GM18907 (cell line): ENCODE results near the gene UCHL5.
"Not testable (repeated sequence)": the region's sequence is repeated elsewhere in the genome, so short reads cannot be mapped to it uniquely, and the experiment has no call there.

ENCODE experiments used
- ATAC-seq: cut with Tn5 transposase; IDR thresholded peaks from one replicate; pipeline ENCODE4 v1.9.1; 2021; ENCODE audit warnings: mild to moderate bottlenecking, moderate library complexity; ENCODE audit not compliant: unreplicated experiment

UCHL5 gene

DNA sequence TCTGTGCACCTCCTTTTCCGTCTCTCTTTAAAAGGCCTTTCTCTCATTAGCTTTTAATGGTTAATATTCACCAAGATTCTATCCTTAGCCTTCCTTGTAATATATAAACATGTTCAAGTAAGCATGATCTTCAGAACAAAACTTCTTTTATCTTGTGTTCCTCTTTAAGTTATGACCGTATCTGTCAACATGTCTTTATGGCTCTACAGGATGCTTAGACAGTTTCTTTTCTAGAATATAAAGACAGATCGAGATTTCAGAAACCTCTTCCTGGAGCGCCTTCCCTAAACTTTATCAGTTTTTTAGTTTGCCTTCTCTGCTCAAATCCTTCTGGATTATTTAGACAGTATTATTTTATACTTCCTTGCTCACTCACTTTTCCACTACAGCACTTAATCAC is 7.4 kb upstream of the UCHL5 start:
- ATAC-seq: no peak

DNA sequence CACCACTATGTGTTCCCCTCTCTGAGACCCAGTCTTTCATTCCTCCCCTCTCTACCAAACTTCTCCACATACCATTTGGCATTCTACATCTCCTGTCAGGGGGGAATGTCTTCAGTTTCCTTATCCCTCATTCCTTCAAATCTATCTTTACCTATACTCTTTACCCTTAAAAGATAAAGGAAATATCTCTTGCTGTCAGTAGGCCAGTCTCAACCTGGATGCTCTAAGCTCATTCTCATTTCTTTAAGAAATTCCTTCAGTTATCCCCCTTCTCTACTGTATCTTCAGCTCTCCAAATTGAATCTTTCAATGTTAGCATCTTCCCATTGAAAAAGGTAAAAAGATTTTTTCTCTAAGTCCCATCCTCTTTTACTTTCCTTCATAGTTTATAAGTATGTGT is 6.8 kb upstream of the UCHL5 start:
- ATAC-seq: no peak

GRCh38 chr1:193062698-193063463 is 3.7 kb upstream of the UCHL5 start:
- no peak for ATAC-seq

DNA sequence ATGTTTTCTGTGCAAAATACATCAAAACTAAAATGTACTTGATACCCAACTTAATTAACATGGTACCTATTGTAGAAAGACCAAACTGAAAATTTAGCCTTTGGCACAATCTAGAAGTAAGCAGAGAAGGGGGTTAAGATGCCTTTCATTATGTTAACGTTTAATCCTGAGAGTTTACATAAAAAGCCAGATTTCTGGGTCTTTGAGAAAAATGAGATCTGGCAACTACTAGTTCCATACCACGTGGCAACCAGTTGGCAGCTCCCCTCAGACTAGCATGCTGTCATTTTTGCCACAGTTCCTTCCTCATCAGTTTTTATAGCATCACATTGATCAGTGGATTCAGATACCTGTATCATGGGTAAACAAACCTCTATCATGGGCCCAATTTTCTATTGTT is 1.8 kb upstream of the UCHL5 start:
- ATAC-seq: no peak

GRCh38 chr1:193060406-193060805 is 1.2 kb upstream of the UCHL5 start:
- ATAC-seq: no peak

GRCh38 chr1:193060115-193060403 is 899 bp upstream of the UCHL5 start:
- ATAC-seq: no peak

GRCh38 chr1:193058529-193059281 is 455 bp downstream of the UCHL5 start:
- ATAC-seq: peak; percentile 41

GRCh38 chr1:193054169-193054675 is 4.9 kb downstream of the UCHL5 start:
- no peak for ATAC-seq

- ATAC-seq: not testable (repeated sequence)
These were observed 10.2 kb downstream of the UCHL5 start for GRCh38 chr1:193048913-193049312.

DNA sequence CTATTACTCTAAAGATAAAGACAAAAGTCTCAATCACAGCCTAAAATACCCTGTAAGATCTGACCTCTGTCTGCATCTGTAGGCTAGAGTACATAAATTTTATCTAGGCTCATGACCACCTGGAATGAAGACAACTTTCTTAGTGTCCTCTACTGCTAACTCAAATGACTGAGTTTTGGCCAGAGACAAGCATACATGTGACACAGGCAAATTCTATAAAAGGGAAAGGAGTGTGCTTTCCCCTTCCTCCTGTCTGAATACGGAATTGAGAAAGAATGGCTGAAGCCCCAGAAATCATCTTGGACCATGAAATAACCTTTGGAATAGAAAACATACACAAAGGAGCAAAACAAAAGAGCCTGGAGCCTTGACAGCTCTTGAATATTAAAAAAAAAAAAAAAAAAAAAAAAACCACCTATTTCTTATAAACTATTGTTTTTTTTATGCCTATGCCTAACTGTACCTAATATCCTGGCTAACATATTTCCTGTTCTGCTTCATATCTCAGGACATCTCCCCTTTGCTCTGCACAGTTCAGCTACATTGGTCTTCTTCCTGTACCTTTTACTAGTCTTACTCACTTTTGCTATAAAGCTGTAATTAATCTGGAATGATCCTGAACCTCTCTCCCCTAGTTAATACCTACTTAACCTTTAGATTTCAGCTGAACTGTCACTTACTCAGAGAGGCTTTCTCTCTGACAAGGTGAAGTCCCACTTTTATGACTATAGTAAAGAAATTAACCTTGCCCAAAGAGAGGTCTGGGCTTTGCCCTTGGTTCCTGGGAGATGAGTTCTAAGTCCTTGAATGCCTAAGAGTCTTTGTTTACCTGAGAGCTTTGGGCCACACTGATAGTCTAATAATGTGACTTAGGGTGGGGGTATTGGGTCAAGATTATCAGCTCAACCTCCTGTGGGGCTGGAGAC is 16.1 kb downstream of the UCHL5 start:
- no peak for ATAC-seq

DNA sequence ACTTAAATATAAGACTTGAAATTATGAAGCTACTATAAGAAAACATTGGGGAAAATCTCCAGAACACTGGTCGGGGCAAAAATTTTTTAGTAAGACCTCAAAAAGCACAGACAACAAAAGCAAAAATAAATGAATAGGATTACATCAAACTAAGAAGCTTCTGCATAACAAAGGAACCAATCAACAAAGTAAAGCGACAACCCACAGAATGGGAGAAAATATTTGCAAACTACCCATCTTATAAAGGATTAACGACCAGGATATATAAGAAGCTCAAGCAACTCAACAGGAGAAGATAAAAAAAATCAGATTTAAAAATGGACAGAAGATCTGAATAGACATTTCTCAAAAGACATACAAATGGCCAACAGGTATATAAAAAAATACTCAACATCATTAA is 19.1 kb downstream of the UCHL5 start:
- ATAC-seq: no peak

- ATAC-seq: no peak
These were observed 22.7 kb downstream of the UCHL5 start for GRCh38 chr1:193036337-193037047.

GRCh38 chr1:193033610-193034009 is 25.6 kb downstream of the UCHL5 start:
- no peak for ATAC-seq

- not testable (repeated sequence) for ATAC-seq
These were observed 26.3 kb downstream of the UCHL5 start for GRCh38 chr1:193032643-193033427.

DNA sequence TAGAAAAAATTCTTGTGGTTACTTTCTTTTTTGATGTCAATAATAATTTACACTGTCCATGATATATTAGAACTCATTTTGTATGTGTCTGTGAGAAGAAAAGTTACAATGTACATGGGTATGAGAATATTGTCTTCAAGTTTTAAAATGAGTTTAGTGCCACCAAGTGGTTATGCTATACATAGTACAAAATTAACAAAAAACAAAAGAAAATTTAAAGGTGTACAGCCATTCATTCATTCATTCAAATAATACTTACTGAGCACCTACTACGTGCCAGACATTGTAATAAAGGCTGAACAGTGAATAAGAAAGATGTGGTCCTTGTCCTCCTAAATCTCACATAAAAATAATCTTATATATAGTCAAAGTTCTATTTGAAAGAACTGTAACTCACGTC is 27.7 kb downstream of the UCHL5 start:
- peak; percentile 61 for ATAC-seq

- no peak for ATAC-seq
These were observed 28.9 kb downstream of the UCHL5 start for GRCh38 chr1:193030280-193030679.

DNA sequence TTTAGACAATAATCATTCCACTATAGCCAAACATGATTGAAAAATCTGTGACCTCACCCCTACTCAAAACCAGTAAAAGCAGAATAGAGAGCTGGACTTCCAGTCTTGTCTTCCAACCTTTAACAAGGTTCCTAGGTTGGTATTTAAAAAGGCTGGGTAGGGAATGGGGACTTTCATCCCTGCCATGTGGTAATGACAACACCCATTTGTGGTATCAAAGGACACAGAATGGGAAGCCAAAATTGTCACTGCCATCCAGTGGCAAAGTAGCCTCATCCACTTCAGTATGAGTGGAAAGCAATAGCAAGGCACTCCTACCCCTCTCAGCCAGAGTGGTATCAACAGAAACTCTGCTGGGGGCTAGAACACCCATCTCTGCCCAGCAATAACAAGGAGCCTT is 33.9 kb downstream of the UCHL5 start:
- ATAC-seq: no peak

DNA sequence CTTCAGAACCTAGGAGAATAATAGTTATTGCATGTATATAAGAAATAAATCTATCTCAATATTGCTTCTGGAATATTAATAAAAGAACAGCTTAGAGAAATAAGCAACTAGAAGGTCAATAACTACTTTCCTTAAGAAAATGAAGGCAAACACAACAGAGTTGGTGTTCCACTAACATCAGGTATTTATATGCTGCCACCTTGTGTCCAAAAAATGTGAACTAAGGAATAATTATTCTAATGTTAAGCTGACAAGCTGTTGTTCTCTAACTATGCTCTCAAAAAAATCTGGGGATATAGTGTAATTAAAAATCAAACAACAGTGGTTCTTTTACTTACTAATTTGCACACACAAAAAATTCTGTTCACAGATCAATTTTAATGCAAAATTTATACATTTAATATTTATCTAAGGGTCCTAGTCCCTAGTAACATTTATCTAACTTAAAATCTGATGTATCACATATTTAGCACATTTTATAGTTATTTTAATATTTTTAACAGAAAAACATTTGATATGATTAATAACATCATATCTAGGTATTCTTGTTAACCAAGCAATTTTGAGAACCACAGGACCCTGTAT is 39.6 kb downstream of the UCHL5 start:
- peak; percentile 79 for ATAC-seq

DNA sequence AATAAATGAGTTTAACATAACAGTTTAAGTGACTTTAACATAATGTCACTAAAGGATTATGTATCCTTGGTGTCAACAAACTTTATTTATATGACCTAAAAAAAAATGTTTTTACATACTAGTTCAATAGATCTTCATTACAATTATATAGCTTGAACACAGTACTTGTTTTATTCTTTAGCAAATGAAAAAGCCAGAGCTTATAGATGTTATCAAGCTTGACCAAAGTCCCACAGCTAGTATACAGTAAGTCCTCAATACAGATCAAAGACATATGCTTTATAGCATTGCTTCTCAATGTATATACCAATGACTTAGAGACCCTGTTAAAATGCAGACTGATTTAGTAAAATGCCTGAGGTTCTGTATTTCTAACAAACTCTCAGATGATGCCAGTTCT is 42.4 kb downstream of the UCHL5 start:
- ATAC-seq: no peak

- no peak for ATAC-seq
These were observed 44.8 kb downstream of the UCHL5 start for GRCh38 chr1:193014400-193014799.
